OCI-LY3 (cell line): Measurements from ENCODE around the gene CCDC138.

Source experiments
- CTCF ChIP-seq: fragments of 200-600, 300-600 bp; sonication (generic); IDR thresholded peaks from 2 replicates; pipeline ENCODE4 v1.5.1; 2014; ENCODE audit warnings: antibody characterized with exemption, low read length, low read depth
- EZH2phosphoT487 ChIP-seq: fragments of 200-600 bp; shearing (Covaris generic); IDR thresholded peaks from 2 replicates; pipeline ENCODE4 v1.6.1; 2018; ENCODE audit warnings: antibody characterized with exemption, mixed run types, low read depth

- TF ChIP-seq CTCF (no peak), EZH2phosphoT487 (no peak)
Observed at GRCh38 chr2:108923019-108923700, 136.6 kb downstream of the CCDC138 start.
